ENCODE measurements around the gene RYR2. TPM values are rescaled to one million over a fixed set of nuclear protein-coding genes. Genes with fewer than 3 reads are reported as not detected.
A peak's percentile ranks its signal among the peaks of the same experiment; 100 is the strongest.

RYR2 gene
- total and polyA plus RNA-seq, 11 donors = 77.7 to 1,319 (median 805) TPM

DNA sequence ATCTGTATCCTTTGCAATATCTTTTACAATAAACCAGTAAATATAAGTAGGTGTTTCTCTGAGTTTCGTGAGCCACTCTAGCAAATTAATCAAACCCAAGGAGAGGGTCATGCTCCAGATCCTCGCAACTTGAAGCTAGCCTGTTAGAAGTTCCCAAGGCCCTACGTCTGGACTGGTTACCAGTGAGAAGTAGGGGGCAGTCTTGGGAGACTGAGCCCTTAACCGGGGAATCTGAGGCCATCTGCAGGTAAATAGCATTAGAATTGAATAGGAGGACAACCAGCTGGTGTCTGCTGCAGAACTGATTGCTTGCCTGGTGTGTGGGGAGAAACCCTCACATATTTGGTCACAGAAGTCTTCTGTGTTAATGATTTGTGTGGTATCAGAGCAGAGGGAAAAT, 190.5 kb downstream of the RYR2 start:
- WGBS, 4 donors = 47 to 61% (median 55%) methylated on average over 4 of the region's 4 CpGs
- no peaks in the 10 kb centered on the region for H3K36me3 ChIP-seq
- intact Hi-C loops (cut with DNase I) = no loop called here
- H3K27ac ChIP-seq = no peak overlapping the region
- DNase-seq = no peak
- no peak for TF ChIP-seq POLR2A (IDR thresholded peaks at IDR 0.05)
- TF ChIP-seq, protein P1, sequence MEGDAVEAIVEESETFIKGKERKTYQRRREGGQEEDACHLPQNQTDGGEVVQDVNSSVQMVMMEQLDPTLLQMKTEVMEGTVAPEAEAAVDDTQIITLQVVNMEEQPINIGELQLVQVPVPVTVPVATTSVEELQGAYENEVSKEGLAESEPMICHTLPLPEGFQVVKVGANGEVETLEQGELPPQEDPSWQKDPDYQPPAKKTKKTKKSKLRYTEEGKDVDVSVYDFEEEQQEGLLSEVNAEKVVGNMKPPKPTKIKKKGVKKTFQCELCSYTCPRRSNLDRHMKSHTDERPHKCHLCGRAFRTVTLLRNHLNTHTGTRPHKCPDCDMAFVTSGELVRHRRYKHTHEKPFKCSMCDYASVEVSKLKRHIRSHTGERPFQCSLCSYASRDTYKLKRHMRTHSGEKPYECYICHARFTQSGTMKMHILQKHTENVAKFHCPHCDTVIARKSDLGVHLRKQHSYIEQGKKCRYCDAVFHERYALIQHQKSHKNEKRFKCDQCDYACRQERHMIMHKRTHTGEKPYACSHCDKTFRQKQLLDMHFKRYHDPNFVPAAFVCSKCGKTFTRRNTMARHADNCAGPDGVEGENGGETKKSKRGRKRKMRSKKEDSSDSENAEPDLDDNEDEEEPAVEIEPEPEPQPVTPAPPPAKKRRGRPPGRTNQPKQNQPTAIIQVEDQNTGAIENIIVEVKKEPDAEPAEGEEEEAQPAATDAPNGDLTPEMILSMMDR (IDR thresholded peaks at IDR 0.05) = no peak
- H3K27me3 ChIP-seq = no peaks in the 10 kb centered on the region
- no peaks in the 10 kb centered on the region for H3K9me3 ChIP-seq
- no peak overlapping the region for H3K4me3 ChIP-seq
- peaks cover 0 to 85% (median 13%) of the 10 kb centered on the region in 12 donors for H3K4me1 ChIP-seq
- ATAC-seq = no peak

DNA sequence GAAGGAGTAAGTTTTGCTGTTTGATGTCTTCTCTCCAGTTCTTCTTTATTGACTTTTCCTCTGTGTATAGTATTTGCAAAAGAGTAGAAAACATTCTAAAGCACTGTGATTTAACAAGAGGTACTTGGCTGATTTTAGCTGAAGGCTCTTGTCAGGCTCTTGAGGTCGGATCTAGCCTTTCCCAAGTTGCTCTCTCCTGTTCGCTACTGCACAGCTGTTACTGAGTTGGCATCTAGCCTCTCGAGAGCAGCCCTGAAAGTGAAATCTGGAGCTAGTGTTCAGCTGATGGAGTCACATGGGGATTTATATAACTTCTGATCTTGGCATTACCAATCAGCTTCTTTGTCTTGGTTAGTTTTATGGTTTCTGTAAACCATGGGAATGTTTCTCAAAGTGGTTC, 193.1 kb downstream of the RYR2 start:
- H3K27me3 ChIP-seq = no peaks in the 10 kb centered on the region
- no peak overlapping the region for H3K4me3 ChIP-seq
- 21 to 34% (median 25%) methylated on average over 3 of the region's 3 CpGs for WGBS, 4 donors
- peak in 1 of 5 donors; percentile 27 for DNase-seq
- H3K4me1 ChIP-seq = peaks cover 0 to 82% (median 17%) of the 10 kb centered on the region in 12 donors
- peak overlapping the region in 8 of 12 donors; percentile 4 to 50 (median 36) for H3K27ac ChIP-seq
- intact Hi-C loops (cut with DNase I) = no loop called here
- H3K9me3 ChIP-seq = no peaks in the 10 kb centered on the region
- no peaks in the 10 kb centered on the region for H3K36me3 ChIP-seq
- no peak for TF ChIP-seq POLR2A (IDR thresholded peaks at IDR 0.05)
- TF ChIP-seq, protein P1 (IDR thresholded peaks at IDR 0.05) = no peak
- peak; percentile 23 to 70 (median 36) for ATAC-seq

DNA sequence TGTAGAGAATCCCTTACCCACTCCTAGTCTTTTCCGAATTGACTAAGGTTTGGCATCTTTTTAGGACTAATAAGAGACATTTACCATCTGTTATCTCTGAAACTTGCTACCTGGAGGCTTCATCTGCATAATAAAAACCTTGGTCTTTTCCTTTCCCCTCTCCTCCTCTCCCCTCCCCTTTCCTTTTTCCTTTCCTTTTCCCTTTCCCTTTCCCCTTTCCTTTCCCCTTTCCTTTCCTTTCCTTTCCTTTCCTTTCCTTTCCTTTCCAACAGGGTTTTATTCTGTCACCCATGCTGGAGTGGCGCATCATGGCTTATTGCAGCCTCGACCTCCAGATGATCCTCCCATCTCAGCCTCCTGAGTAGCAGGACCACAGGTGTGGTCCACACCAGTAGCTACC, 195.7 kb downstream of the RYR2 start:
- ATAC-seq = no peak
- WGBS, 4 donors = 77 to 88% (median 83%) methylated on average over 3 of the region's 3 CpGs
- Histone ChIP-seq H3K4me1 (peaks cover 0 to 86% (median 23%) of the 10 kb centered on the region in 12 donors), H3K9me3 (no peaks in the 10 kb centered on the region), H3K27ac (no peak overlapping the region), H3K36me3 (no peaks in the 10 kb centered on the region), H3K27me3 (no peaks in the 10 kb centered on the region), H3K4me3 (no peak overlapping the region)
- no peak for DNase-seq
- TF ChIP-seq, protein P1 (IDR thresholded peaks at IDR 0.05) = no peak
- no peak for TF ChIP-seq POLR2A (IDR thresholded peaks at IDR 0.05)
- intact Hi-C loops (cut with DNase I) = no loop called here

DNA sequence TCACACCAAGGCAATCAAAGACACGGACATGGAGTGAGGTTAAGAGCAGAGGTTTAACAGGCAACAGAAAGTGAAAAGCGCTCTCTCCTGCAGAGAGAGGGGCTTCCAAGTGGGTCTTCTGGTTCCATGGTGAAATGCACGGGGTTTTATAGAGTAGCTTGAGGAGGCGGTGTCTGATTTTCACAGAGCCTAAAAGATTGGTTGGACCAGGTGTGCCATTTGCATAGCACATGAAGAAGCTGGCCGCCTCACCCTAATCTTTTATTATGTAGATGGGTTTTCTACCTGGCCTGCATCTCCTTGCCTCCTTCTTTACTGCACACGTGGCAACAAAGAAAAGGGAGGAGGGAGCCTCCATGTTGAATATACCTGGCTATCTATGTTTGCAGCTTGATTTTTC, 197.3 kb downstream of the RYR2 start:
- H3K27me3 ChIP-seq = no peaks in the 10 kb centered on the region
- TF ChIP-seq, protein P1 (IDR thresholded peaks at IDR 0.05) = no peak
- no peak for TF ChIP-seq POLR2A (IDR thresholded peaks at IDR 0.05)
- 53 to 58% (median 55%) methylated on average over 6 of the region's 6 CpGs for WGBS, 4 donors
- intact Hi-C loops (cut with DNase I) = no loop called here
- peak in 1 of 4 donors; percentile 3 for ATAC-seq
- no peak overlapping the region for H3K4me3 ChIP-seq
- no peak for DNase-seq
- H3K9me3 ChIP-seq = no peaks in the 10 kb centered on the region
- no peaks in the 10 kb centered on the region for H3K36me3 ChIP-seq
- peaks cover 0 to 91% (median 31%) of the 10 kb centered on the region in 12 donors for H3K4me1 ChIP-seq
- H3K27ac ChIP-seq = no peak overlapping the region

Data from heart left ventricle (tissue), 16 donors.